HepG2 (cell line): ENCODE measurements around the gene MAT2A. TPM values are rescaled to one million over a fixed set of nuclear protein-coding genes. Genes with fewer than 3 reads are reported as not detected.
A peak's percentile ranks its signal among the peaks of the same experiment; 100 is the strongest.

Experiments
- AHR ChIP-seq: IDR thresholded peaks from 2 replicates; pipeline ENCODE4 v1.6.1; 2018; ENCODE audit warnings: missing genetic modification reagents, missing compliant biosample characterization
- ATRX ChIP-seq: sonication (generic); formaldehyde crosslinking; IDR thresholded peaks from 2 replicates; pipeline ENCODE4 v1.4.0; 2020; ENCODE audit warnings: missing genetic modification reagents, borderline replicate concordance
- BRCA1 ChIP-seq: sonication (generic); formaldehyde crosslinking; IDR thresholded peaks from 2 replicates; pipeline ENCODE4 v1.4.0; 2020; ENCODE audit warnings: missing genetic modification reagents
- GATAD2A ChIP-seq: IDR thresholded peaks from 2 replicates; pipeline ENCODE4 v1.6.1; 2016
- HOXA5 ChIP-seq: sonication (generic); formaldehyde crosslinking; IDR thresholded peaks from 2 replicates; pipeline ENCODE4 v1.4.0; 2020; ENCODE audit warnings: missing genetic modification reagents
- KDM3A ChIP-seq: IDR thresholded peaks from 2 replicates; pipeline ENCODE4 v1.6.1; 2018; ENCODE audit warnings: low read depth, missing compliant biosample characterization
- ZFP37 ChIP-seq: sonication (generic); formaldehyde crosslinking; IDR thresholded peaks from 2 replicates; pipeline ENCODE4 v1.4.0; 2020; ENCODE audit warnings: missing genetic modification reagents, borderline replicate concordance
- ZNF160 ChIP-seq: sonication (generic); formaldehyde crosslinking; IDR thresholded peaks from 2 replicates; pipeline ENCODE4 v1.8.0; 2022; ENCODE audit warnings: mild to moderate bottlenecking, inconsistent platforms, missing genetic modification reagents
- ZNF235 ChIP-seq: sonication (generic); formaldehyde crosslinking; IDR thresholded peaks from 2 replicates; pipeline ENCODE4 v1.8.1; 2023; ENCODE audit warnings: mild to moderate bottlenecking, missing genetic modification reagents, borderline replicate concordance
- ZNF484 ChIP-seq: sonication (generic); formaldehyde crosslinking; IDR thresholded peaks from 2 replicates; pipeline ENCODE4 v1.5.1; 2020; ENCODE audit warnings: mild to moderate bottlenecking, low read depth, missing genetic modification reagents, borderline replicate concordance
- ZNF558 ChIP-seq: sonication (generic); formaldehyde crosslinking; IDR thresholded peaks from 2 replicates; pipeline ENCODE4 v1.9.0; 2022; ENCODE audit warnings: mild to moderate bottlenecking, missing genetic modification reagents, borderline replicate concordance
- ZNF572 ChIP-seq: sonication (generic); formaldehyde crosslinking; IDR thresholded peaks from 2 replicates; pipeline ENCODE4 v1.5.1; 2020; ENCODE audit warnings: mild to moderate bottlenecking, missing genetic modification reagents
- ZNF878 ChIP-seq: sonication (generic); formaldehyde crosslinking; IDR thresholded peaks from 2 replicates; pipeline ENCODE4 v1.8.1; 2023; ENCODE audit warnings: mild to moderate bottlenecking, missing genetic modification reagents, moderate library complexity
- polyA plus RNA-seq, 8 experiments: library from polyadenylated mRNA; depleted of rRNA in 3 of 8; stranded (reverse) in 7 of 8; unstranded in 1 of 8; fragments of >200 nt; fragmentation: Illumina TruSeq in 4 of 8; extraction: Trizol in 4 of 8; gene quantifications; 2 replicates each; pipeline versions ENCODE4 v1.2.1 to v1.2.3, GENCODE V29; 2011 to 2016; ENCODE audit warnings: low read depth in 4 of 8, missing spikeins in 1 of 8, mixed read lengths in 1 of 8; ENCODE audit not compliant: insufficient read depth in 1 of 8
- total RNA-seq, 5 experiments: library from RNA; depleted of rRNA; stranded (reverse); fragments of >200 nt; fragmentation: Illumina TruSeq; extraction: Trizol; gene quantifications; 2 replicates each; pipeline ENCODE4 v1.2.3, GENCODE V29; 2016; ENCODE audit warnings: low read depth in 1 of 5
- TF ChIP-seq, protein P1 (sequence below): sonication (generic); formaldehyde crosslinking; IDR thresholded peaks from 2 replicates; pipeline ENCODE4 v1.5.1; 2020; ENCODE audit warnings: missing genetic modification reagents, mild to moderate bottlenecking, borderline replicate concordance
- TF ChIP-seq, protein P2 (sequence below): sonication (generic); formaldehyde crosslinking; IDR thresholded peaks from 2 replicates; pipeline ENCODE4 v1.5.1; 2020; ENCODE audit warnings: missing genetic modification reagents, mild to moderate bottlenecking, borderline replicate concordance
- TF ChIP-seq, protein P3 (sequence below): sonication (generic); formaldehyde crosslinking; IDR thresholded peaks from 2 replicates; pipeline ENCODE4 v1.4.0; 2020; ENCODE audit warnings: mild to moderate bottlenecking, missing genetic modification reagents
- TF ChIP-seq, protein P4 (sequence below): sonication (generic); formaldehyde crosslinking; IDR thresholded peaks from 2 replicates; pipeline ENCODE4 v1.9.0; 2021; ENCODE audit warnings: missing genetic modification reagents, borderline replicate concordance

Gene MAT2A
- total and polyA plus RNA-seq, 2 of the 13 experiments (the other 11 are each of a cell fraction or from before 2014, with no cell fraction given): 155 to 331 TPM

DNA sequence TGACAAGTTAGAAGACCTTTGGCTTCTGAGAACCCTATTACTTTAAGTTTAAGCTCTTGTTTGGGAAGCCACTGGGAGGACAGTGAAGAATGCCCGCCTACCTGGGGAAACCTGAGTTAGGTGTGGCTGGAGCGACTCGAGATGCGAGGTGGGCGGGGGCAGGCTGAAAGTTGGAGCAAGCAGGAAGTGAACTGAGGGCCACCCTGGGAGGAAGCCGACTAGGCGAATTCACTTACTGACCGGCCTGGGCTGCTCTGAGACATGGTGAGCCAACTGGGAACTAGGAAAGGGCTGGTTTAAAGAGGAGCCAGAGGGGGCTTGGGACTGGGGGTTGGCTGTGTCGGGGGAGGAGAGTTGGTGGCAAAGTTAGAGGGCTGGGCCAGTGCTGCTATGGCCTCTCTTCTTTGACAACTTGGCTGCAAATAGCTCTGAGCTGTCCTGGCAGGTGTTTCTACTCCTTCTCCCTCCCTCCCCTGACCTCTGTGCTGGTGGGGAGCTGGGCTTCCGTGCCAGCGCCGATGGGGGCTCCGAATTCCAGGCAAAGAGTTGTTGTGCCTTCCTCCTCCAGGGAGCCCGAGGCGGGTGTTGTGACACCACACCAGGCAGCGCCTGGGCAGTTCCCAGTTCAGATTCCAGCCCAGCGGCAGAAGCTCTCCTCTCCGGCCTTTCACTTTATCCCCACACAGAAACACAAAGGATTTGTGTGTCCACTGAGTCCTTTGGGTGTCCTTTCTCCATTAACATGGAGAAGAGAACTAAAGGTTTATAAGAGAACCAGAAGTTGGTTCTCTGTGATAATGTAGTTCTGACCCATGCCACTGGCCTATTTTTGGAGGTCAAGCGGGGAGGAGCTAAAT is 38.6 kb downstream of the MAT2A start, which contains the start of gene VAMP8 (continued):
- 0 out of 2 replicates have a peak, but pooled peaks have one; percentile 9 for TF ChIP-seq GATAD2A (CRISPR knock-in tag)
- no peak for TF ChIP-seq AHR
- no peak for TF ChIP-seq ZNF235
- TF ChIP-seq ATRX (CRISPR knock-in tag): no peak
- no peak for TF ChIP-seq ZNF572
- 0 out of 2 replicates have a peak, but pooled peaks have one; percentile 48 for TF ChIP-seq ZNF558 (CRISPR knock-in tag)
- TF ChIP-seq, protein P1, sequence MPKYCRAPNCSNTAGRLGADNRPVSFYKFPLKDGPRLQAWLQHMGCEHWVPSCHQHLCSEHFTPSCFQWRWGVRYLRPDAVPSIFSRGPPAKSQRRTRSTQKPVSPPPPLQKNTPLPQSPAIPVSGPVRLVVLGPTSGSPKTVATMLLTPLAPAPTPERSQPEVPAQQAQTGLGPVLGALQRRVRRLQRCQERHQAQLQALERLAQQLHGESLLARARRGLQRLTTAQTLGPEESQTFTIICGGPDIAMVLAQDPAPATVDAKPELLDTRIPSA (CRISPR knock-in tag): no peak
- TF ChIP-seq, protein P2, sequence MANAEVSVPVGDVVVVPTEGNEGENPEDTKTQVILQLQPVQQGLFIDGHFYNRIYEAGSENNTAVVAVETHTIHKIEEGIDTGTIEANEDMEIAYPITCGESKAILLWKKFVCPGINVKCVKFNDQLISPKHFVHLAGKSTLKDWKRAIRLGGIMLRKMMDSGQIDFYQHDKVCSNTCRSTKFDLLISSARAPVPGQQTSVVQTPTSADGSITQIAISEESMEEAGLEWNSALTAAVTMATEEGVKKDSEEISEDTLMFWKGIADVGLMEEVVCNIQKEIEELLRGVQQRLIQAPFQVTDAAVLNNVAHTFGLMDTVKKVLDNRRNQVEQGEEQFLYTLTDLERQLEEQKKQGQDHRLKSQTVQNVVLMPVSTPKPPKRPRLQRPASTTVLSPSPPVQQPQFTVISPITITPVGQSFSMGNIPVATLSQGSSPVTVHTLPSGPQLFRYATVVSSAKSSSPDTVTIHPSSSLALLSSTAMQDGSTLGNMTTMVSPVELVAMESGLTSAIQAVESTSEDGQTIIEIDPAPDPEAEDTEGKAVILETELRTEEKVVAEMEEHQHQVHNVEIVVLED (CRISPR knock-in tag): peak; percentile 18; the same call in 1 of the 2 replicates
- no peak for TF ChIP-seq KDM3A
- no peak for TF ChIP-seq ZFP37 (CRISPR knock-in tag)
- TF ChIP-seq ZNF484: no peak
- TF ChIP-seq, protein P3, sequence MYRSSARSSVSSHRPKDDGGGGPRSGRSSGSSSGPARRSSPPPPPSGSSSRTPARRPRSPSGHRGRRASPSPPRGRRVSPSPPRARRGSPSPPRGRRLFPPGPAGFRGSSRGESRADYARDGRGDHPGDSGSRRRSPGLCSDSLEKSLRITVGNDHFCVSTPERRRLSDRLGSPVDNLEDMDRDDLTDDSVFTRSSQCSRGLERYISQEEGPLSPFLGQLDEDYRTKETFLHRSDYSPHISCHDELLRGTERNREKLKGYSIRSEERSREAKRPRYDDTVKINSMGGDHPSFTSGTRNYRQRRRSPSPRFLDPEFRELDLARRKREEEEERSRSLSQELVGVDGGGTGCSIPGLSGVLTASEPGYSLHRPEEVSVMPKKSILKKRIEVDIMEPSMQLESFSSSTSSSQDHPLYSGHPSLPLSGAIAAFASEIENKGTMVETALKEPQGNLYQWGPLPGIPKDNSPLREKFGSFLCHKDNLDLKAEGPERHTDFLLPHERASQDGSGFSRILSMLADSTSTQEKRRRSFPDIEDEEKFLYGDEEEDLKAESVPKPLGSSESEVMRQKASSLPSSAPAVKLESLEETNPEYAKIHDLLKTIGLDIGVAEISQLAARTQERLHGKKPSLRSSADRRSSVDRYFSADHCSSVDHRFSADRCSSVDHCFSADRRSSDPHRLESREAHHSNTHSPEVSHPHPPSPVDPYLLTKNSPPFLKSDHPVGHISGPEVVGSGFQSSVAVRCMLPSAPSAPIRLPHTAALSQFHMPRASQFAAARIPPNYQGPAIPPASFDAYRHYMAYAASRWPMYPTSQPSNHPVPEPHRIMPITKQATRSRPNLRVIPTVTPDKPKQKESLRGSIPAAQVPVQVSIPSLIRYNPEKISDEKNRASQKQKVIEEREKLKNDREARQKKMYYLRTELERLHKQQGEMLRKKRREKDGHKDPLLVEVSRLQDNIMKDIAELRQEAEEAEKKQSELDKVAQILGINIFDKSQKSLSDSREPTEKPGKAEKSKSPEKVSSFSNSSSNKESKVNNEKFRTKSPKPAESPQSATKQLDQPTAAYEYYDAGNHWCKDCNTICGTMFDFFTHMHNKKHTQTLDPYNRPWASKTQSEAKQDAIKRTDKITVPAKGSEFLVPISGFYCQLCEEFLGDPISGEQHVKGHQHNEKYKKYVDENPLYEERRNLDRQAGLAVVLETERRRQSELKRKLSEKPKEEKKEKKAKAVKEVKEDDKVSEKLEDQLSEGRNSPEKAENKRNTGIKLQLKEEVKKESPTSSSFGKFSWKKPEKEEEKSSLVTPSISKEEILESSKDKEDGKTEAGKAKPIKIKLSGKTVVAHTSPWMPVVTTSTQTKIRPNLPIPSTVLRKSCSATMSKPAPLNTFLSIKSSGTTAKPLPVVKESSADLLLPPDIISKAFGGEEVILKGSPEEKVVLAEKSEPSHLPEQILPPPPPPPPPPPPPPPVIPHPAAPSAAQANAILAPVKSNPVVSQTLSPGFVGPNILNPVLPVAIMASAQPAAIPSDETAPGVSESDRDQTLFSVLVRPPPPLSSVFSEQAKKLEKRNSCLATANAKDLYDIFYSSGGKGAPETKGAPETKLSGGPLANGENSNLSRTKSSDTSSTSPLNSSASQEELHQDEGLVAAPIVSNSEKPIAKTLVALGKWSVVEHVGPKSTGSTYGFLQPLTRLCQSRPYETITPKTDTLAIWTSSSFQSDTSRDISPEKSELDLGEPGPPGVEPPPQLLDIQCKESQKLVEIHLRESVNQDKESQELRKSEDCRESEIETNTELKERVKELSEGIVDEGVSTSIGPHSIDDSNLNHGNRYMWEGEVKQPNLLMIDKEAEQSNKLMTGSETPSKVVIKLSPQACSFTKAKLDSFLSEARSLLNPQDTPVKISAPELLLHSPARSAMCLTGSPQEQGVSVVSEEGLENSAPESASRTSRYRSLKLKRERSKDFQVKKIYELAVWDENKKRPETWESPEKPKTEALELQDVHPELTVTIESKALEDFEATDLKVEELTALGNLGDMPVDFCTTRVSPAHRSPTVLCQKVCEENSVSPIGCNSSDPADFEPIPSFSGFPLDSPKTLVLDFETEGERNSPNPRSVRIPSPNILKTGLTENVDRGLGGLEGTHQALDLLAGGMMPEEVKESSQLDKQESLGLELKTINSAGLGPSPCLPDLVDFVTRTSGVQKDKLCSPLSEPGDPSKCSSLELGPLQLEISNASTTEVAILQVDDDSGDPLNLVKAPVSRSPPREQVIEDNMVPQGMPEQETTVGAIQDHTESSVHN (CRISPR knock-in tag): no peak
- no peak for TF ChIP-seq ZNF160 (CRISPR knock-in tag)
- TF ChIP-seq HOXA5: no peak
- TF ChIP-seq ZNF878 (CRISPR knock-in tag): no peak
- TF ChIP-seq, protein P4, sequence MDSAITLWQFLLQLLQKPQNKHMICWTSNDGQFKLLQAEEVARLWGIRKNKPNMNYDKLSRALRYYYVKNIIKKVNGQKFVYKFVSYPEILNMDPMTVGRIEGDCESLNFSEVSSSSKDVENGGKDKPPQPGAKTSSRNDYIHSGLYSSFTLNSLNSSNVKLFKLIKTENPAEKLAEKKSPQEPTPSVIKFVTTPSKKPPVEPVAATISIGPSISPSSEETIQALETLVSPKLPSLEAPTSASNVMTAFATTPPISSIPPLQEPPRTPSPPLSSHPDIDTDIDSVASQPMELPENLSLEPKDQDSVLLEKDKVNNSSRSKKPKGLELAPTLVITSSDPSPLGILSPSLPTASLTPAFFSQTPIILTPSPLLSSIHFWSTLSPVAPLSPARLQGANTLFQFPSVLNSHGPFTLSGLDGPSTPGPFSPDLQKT (CRISPR knock-in tag): no peak
- 0 out of 2 replicates have a peak, but pooled peaks have one; percentile 59 for TF ChIP-seq BRCA1
